Ishikawa (cell line): ENCODE measurements around the gene ERN1.

ENCODE experiments used
- CREB1 ChIP-seq: IDR thresholded peaks from 2 replicates; pipeline ENCODE4 v1.6.1; 2012; ENCODE audit warnings: low read depth
- EGR1 ChIP-seq: IDR thresholded peaks from 2 replicates; pipeline ENCODE4 v1.6.1; 2012
- EP300 ChIP-seq: IDR thresholded peaks from 2 replicates; pipeline ENCODE4 v1.6.1; 2012; ENCODE audit warnings: borderline replicate concordance
- FOXM1 ChIP-seq: IDR thresholded peaks from 2 replicates; pipeline ENCODE4 v1.6.1; 2012; ENCODE audit warnings: low read depth, borderline replicate concordance
- MAX ChIP-seq: IDR thresholded peaks from 2 replicates; pipeline ENCODE4 v1.6.1; 2012
- NFIC ChIP-seq: IDR thresholded peaks from 2 replicates; pipeline ENCODE4 v1.6.1; 2012
- RAD21 ChIP-seq: IDR thresholded peaks from 2 replicates; pipeline ENCODE4 v1.6.1; 2012; ENCODE audit warnings: low read depth
- REST ChIP-seq: IDR thresholded peaks from 2 replicates; pipeline ENCODE4 v1.6.1; 2012; ENCODE audit warnings: low read depth, mild to moderate bottlenecking
- TAF1 ChIP-seq: IDR thresholded peaks from 2 replicates; pipeline ENCODE4 v1.6.1; 2012; ENCODE audit warnings: low read depth, mild to moderate bottlenecking
- TCF12 ChIP-seq: IDR thresholded peaks from 2 replicates; pipeline ENCODE4 v1.6.1; 2012; ENCODE audit warnings: low read depth
- TEAD4 ChIP-seq: IDR thresholded peaks from 2 replicates; pipeline ENCODE4 v1.6.1; 2012
- USF1 ChIP-seq: IDR thresholded peaks from 2 replicates; pipeline ENCODE4 v1.6.1; 2012
- YY1 ChIP-seq: IDR thresholded peaks from 2 replicates; pipeline ENCODE4 v1.6.1; 2012; ENCODE audit warnings: low read depth
- ZBTB7A ChIP-seq: IDR thresholded peaks from 2 replicates; pipeline ENCODE4 v1.6.1; 2012; ENCODE audit warnings: low read depth

ERN1 gene

GRCh38 chr17:64157669-64158180, 27.8 kb upstream of the ERN1 start:
- TF ChIP-seq REST (no peak), NFIC (no peak), MAX (no peak), RAD21 (no peak), TEAD4 (no peak), USF1 (no peak), CREB1 (no peak), EGR1 (no peak), ZBTB7A (no peak), FOXM1 (no peak), EP300 (no peak), TCF12 (no peak), YY1 (no peak)

- no peak for TF ChIP-seq ZBTB7A
- TF ChIP-seq NFIC: no peak
- TF ChIP-seq TEAD4: no peak
- no peak for TF ChIP-seq TCF12
- no peak for TF ChIP-seq TAF1
- no peak for TF ChIP-seq MAX
- TF ChIP-seq USF1: no peak
- no peak for TF ChIP-seq FOXM1
Observed at GRCh38 chr17:64156670-64157069, 26.7 kb upstream of the ERN1 start.

GRCh38 chr17:64155751-64156544, 26.0 kb upstream of the ERN1 start:
- no peak for TF ChIP-seq TEAD4
- TF ChIP-seq RAD21: 0 out of 2 replicates have a peak, but pooled peaks have one; percentile 2

- TF ChIP-seq TCF12: no peak
- TF ChIP-seq EP300: no peak
Observed at GRCh38 chr17:64155129-64155528, 25.2 kb upstream of the ERN1 start.

- TF ChIP-seq MAX: no peak
- no peak for TF ChIP-seq TEAD4
- TF ChIP-seq ZBTB7A: no peak
- TF ChIP-seq YY1: no peak
- TF ChIP-seq TAF1: no peak
- TF ChIP-seq FOXM1: no peak
- TF ChIP-seq EGR1: no peak
- no peak for TF ChIP-seq TCF12
- no peak for TF ChIP-seq EP300
Observed at GRCh38 chr17:64154717-64155116, 24.8 kb upstream of the ERN1 start.

- TF ChIP-seq ZBTB7A (no peak), YY1 (no peak), TEAD4 (no peak), EP300 (no peak), FOXM1 (no peak), REST (no peak), CREB1 (no peak), TAF1 (no peak), RAD21 (no peak), USF1 (no peak), TCF12 (no peak)
Observed at GRCh38 chr17:64154313-64154695, 24.4 kb upstream of the ERN1 start.
